ENCODE results near the gene ZBTB12. TPM values are rescaled to one million over a fixed set of nuclear protein-coding genes. Genes with fewer than 3 reads are reported as not detected.

ZBTB12 gene
- total RNA-seq, 2 donors from 2014 or later, result 2.0 to 4.9 TPM

DNA sequence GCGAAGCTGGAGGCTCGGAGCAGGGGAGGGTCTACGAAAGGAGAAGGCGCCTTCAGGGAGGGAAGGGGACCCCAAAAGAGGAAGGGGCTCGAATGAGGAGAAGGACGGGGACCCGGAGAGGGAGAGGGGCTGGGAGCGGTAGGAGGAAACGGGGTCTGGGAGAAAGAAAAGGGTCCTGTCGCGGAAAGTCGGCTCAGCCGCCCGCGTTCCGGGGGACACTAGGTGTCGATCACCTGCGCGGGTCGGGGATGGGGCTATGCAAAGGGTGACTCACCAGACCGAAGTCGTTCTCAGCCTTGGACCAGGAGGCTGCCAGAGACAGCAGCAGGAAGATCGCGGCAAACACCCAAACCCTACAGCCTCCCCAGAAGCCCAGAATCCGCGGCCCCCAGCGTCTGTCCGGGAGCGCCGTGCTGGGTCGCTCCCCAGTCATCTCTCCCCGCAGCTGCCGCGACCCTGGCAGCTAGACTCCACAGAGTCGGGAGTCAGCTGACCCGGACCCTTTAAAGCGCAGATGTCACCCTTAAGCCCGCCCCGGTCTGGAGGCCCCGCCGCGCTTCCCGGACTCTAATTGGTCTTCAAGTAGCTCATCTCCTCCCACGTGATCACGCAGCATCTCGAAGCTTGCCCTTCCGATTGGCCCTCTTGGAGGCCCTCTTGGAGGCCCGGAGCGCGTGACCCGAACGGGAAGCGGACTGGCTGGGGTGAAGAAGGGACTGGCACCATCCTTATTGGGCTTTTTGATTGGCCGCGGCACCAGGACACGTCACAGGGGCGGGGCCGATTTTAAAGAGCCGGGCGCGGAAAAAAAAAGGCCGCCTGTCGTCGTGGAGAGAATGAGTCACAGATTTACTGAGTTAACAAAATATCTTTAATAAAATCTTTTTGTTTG lies 39.3 kb downstream of the ZBTB12 start, which contains the start of gene NEU1:
TSS of gene NEU1 (minus strand) at position 478 of the 892 bp plus-strand sequence. CDS start at position 433, 45 bp downstream.
- Histone ChIP-seq H3K27me3 (no peaks in the 10 kb centered on the region), H3K36me3 (peaks cover 4% of the 10 kb centered on the region)

DNA sequence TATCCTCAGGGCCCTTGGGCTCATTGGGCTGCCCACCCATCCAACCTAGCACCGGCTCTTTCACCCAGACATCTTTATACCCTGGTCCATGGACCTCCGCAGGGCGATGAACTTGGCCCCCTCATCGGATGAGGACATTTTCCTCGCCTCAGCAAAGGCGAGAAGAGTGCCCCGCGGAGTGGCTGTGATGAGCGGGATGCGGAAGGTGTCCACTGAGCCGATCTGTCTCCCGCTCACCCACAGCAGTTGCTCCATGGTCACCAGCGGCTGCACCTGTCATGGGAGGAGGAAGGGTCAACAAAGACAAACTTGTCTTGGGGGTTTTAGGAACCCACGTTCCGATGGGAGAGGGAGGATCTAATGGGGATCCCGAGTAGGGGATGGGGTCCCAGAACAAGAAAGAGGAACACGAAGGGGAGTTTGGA lies 40.0 kb downstream of the ZBTB12 start:
- H3K9me3 ChIP-seq, result no peaks in the 10 kb centered on the region
- peaks cover 4% of the 10 kb centered on the region for H3K36me3 ChIP-seq
- intact Hi-C loops (cut with DNase I), result no loop called here
- H3K27me3 ChIP-seq, result no peaks in the 10 kb centered on the region
- peak overlapping the region; percentile 85 for H3K27ac ChIP-seq
- H3K4me1 ChIP-seq, result peaks cover 4% of the 10 kb centered on the region
- H3K9ac ChIP-seq (ENCODE audit: low read depth in 2 of 2, low read length in 2 of 2), result peak overlapping the region; percentile 91 to 95
- no peak for DNase-seq
- TF ChIP-seq, protein P1, sequence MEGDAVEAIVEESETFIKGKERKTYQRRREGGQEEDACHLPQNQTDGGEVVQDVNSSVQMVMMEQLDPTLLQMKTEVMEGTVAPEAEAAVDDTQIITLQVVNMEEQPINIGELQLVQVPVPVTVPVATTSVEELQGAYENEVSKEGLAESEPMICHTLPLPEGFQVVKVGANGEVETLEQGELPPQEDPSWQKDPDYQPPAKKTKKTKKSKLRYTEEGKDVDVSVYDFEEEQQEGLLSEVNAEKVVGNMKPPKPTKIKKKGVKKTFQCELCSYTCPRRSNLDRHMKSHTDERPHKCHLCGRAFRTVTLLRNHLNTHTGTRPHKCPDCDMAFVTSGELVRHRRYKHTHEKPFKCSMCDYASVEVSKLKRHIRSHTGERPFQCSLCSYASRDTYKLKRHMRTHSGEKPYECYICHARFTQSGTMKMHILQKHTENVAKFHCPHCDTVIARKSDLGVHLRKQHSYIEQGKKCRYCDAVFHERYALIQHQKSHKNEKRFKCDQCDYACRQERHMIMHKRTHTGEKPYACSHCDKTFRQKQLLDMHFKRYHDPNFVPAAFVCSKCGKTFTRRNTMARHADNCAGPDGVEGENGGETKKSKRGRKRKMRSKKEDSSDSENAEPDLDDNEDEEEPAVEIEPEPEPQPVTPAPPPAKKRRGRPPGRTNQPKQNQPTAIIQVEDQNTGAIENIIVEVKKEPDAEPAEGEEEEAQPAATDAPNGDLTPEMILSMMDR (IDR thresholded peaks at IDR 0.05), result no peak
- peak overlapping the region; percentile 67 for H3K4me3 ChIP-seq

More for the DNA sequence above, 39.3 kb downstream of the ZBTB12 start, which contains the start of gene NEU1:
- Histone ChIP-seq H3K4me1 (peaks cover 4% of the 10 kb centered on the region), H3K4me3 (peak within 1 kb of the TSS; percentile 67), H3K9me3 (no peaks in the 10 kb centered on the region), H3K27ac (peak within 1 kb of the TSS; percentile 85), H3K9ac (ENCODE audit: low read depth in 2 of 2, low read length in 2 of 2) (peak within 1 kb of the TSS; percentile 91 to 95)
- intact Hi-C loops (cut with DNase I), result no loop called here
- TF ChIP-seq, protein P1 (IDR thresholded peaks at IDR 0.05), result no peak
- peak; percentile 99 for DNase-seq

GRCh38 chr6:31861150-31861549 lies 40.7 kb downstream of the ZBTB12 start:
- no peak overlapping the region for H3K9ac ChIP-seq (ENCODE audit: low read depth in 2 of 2, low read length in 2 of 2)

GRCh38 chr6:31860349-31860748 lies 41.5 kb downstream of the ZBTB12 start:
- H3K36me3 ChIP-seq, result peaks cover 4% of the 10 kb centered on the region
- H3K9ac ChIP-seq (ENCODE audit: low read depth in 2 of 2, low read length in 2 of 2), result no peak overlapping the region
- H3K4me1 ChIP-seq, result peaks cover 4% of the 10 kb centered on the region
- TF ChIP-seq, protein P1 (IDR thresholded peaks at IDR 0.05), result no peak
- no peaks in the 10 kb centered on the region for H3K27me3 ChIP-seq
- H3K9me3 ChIP-seq, result no peaks in the 10 kb centered on the region
- no peak overlapping the region for H3K4me3 ChIP-seq
- H3K27ac ChIP-seq, result no peak overlapping the region
- DNase-seq, result no peak
- intact Hi-C loops (cut with DNase I), result no loop called here

More at GRCh38 chr6:31861150-31861549, 40.7 kb downstream of the ZBTB12 start:
- no peak overlapping the region for H3K27ac ChIP-seq
- H3K4me1 ChIP-seq, result peaks cover 4% of the 10 kb centered on the region
- H3K36me3 ChIP-seq, result peaks cover 4% of the 10 kb centered on the region
- DNase-seq, result no peak
- no peaks in the 10 kb centered on the region for H3K27me3 ChIP-seq
- H3K4me3 ChIP-seq, result no peak overlapping the region
- TF ChIP-seq, protein P1 (IDR thresholded peaks at IDR 0.05), result no peak
- H3K9me3 ChIP-seq, result no peaks in the 10 kb centered on the region
- intact Hi-C loops (cut with DNase I), result no loop called here

DNA sequence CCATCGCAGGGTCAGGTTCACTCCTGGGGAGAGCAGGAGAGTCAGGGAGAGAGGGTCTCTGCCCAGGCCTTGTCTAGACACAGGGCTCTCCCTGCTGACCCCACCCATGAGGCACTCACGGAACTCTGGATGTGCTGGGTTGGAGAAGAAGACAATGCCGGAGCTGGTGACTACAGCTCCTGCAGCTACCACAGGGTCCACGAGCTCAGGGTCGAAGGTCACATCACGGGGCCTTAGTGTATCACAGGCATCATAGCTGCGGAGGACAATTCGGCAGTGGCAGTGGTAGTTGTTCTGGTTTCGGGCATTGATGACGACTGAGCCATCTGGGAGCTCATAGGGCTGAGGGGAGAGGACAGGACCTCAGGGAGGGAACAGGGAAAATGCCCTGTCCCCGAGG lies 42.0 kb downstream of the ZBTB12 start:
- no peak for DNase-seq
- no peaks in the 10 kb centered on the region for H3K9me3 ChIP-seq
- peaks cover 4% of the 10 kb centered on the region for H3K36me3 ChIP-seq
- peaks cover 4% of the 10 kb centered on the region for H3K4me1 ChIP-seq
- TF ChIP-seq, protein P1 (IDR thresholded peaks at IDR 0.05), result no peak
- H3K4me3 ChIP-seq, result no peak overlapping the region
- H3K27me3 ChIP-seq, result no peaks in the 10 kb centered on the region
- no peak overlapping the region for H3K27ac ChIP-seq
- no peak overlapping the region for H3K9ac ChIP-seq (ENCODE audit: low read depth in 2 of 2, low read length in 2 of 2)
- intact Hi-C loops (cut with DNase I), result no loop called here

Data from colonic mucosa (tissue), 4 donors.